HepG2 (cell line): ENCODE data around the gene GLYR1. TPM values are rescaled to one million over a fixed set of nuclear protein-coding genes. Genes with fewer than 3 reads are reported as not detected.

Source experiments
- ATAC-seq: fragments of 200-7000 bp; cut with Tn5 transposase; 3 replicates; pipeline ENCODE4 v1.9.1; 2020; ENCODE audit warnings: mild to moderate bottlenecking, moderate library complexity
- BruUV-seq: library from RNA; stranded (reverse); fragments of 400-500 nt; replicated peaks from 2 replicates; lab custom pipeline; 2021; lab: Mats Ljungman, UMichigan
- CTCF ChIA-PET: fragments of 300-600 bp; formaldehyde crosslinking; extraction: SDS; loops from one replicate; lab custom pipeline; 2021; ENCODE audit warnings: low total read pairs, inconsistent platforms, low intra/inter-chr PET ratio; lab: Yijun Ruan, JAX
- POLR2A ChIA-PET: fragments of 350-600 bp; sonication (Branson Sonifier 250); formaldehyde crosslinking; loops from one replicate; lab custom pipeline; 2020; ENCODE audit warnings: antibody characterized with exemption, inconsistent platforms; lab: Yijun Ruan, JAX
- DNase-seq: peaks from one replicate; pipeline ENCODE4 v3.0.0-alpha.2; 2015; ENCODE audit warnings: low spot score
- FAIRE-seq: peaks from 3 replicates; lab custom pipeline; 2011; peaks lifted over from hg19 to GRCh38; lab: Jason Lieb, UNC
- H2AFZ ChIP-seq: one replicate; pipeline ENCODE4 v1.6.1; 2011; ENCODE audit warnings: low read length, inconsistent platforms
- H3K27ac ChIP-seq: fragments of 300-600 bp; 3 replicates; pipeline ENCODE4 v1.8.0; 2011; ENCODE audit warnings: mixed run types, mild to moderate bottlenecking, mixed read lengths, low read length, inconsistent platforms; ENCODE audit not compliant: insufficient read depth; ENCODE audit errors: extremely low read length
- H3K27me3 ChIP-seq, 2 experiments: fragments of 200-600 bp in 1 of 2; 2 replicates in 1 of 2; 3 replicates in 1 of 2; pipeline versions ENCODE4 v1.6.0 to v1.8.0; 2011; ENCODE audit warnings: low read length in 2 of 2, mild to moderate bottlenecking in 2 of 2, moderate library complexity in 2 of 2, inconsistent platforms in 1 of 2; ENCODE audit not compliant: insufficient read depth in 2 of 2, control insufficient read depth in 1 of 2
- H3K36me3 ChIP-seq, 2 experiments: fragments of 200-600 bp in 1 of 2; replicated peaks in 1 of 2; 2 replicates in 1 of 2; 3 replicates in 1 of 2; pipeline versions ENCODE4 v1.5.1 to v1.8.0; 2011; ENCODE audit warnings: low read length in 2 of 2, inconsistent platforms in 1 of 2; ENCODE audit not compliant: insufficient read depth in 2 of 2, control insufficient read depth in 1 of 2
- H3K4me1 ChIP-seq: 2 replicates; pipeline ENCODE4 v1.5.1; 2012; ENCODE audit warnings: low read length, inconsistent platforms; ENCODE audit not compliant: insufficient read depth
- H3K4me2 ChIP-seq: 2 replicates; pipeline ENCODE4 v1.6.0; 2011; ENCODE audit warnings: low read depth, low read length, inconsistent platforms
- H3K4me3 ChIP-seq, 3 experiments: fragments of 200-600 bp in 1 of 3; sonication (generic), shearing (Covaris generic) in 1 of 3; replicated peaks in 1 of 3; 2 replicates each; pipeline ENCODE4 v1.5.1; 2011 to 2016; ENCODE audit warnings: low read length in 3 of 3, inconsistent platforms in 2 of 3, low read depth in 2 of 3, mild to moderate bottlenecking in 2 of 3, control low read depth in 1 of 3, mixed read lengths in 1 of 3; ENCODE audit not compliant: insufficient read depth in 1 of 3
- H3K79me2 ChIP-seq: one replicate; pipeline ENCODE4 v1.6.1; 2011; ENCODE audit warnings: low read length, inconsistent platforms; ENCODE audit not compliant: insufficient read depth
- H3K9ac ChIP-seq: 2 replicates; pipeline ENCODE4 v1.6.0; 2011; ENCODE audit warnings: mild to moderate bottlenecking, low read depth, low read length, inconsistent platforms; ENCODE audit not compliant: insufficient read depth
- H3K9me3 ChIP-seq: 2 replicates; pipeline ENCODE4 v1.5.1; 2012; ENCODE audit warnings: mild to moderate bottlenecking, low read length
- H4K20me1 ChIP-seq: 2 replicates; pipeline ENCODE4 v1.6.0; 2011; ENCODE audit warnings: inconsistent platforms, mild to moderate bottlenecking, low read length, moderate library complexity; ENCODE audit not compliant: insufficient read depth
- ELF3 ChIP-seq: IDR thresholded peaks from 2 replicates; pipeline ENCODE4 v1.6.1; 2016; ENCODE audit warnings: missing genetic modification reagents, missing compliant biosample characterization
- GATAD2A ChIP-seq: IDR thresholded peaks from 2 replicates; pipeline ENCODE4 v1.6.1; 2016
- IRX3 ChIP-seq: sonication (generic); formaldehyde crosslinking; IDR thresholded peaks from 2 replicates; pipeline ENCODE4 v1.8.1; 2023; ENCODE audit warnings: mild to moderate bottlenecking, low read depth, missing genetic modification reagents, borderline replicate concordance
- ONECUT2 ChIP-seq: sonication (generic); formaldehyde crosslinking; IDR thresholded peaks from 2 replicates; pipeline ENCODE4 v1.4.0; 2020; ENCODE audit warnings: missing genetic modification reagents
- RAD51 ChIP-seq: fragments of 450-650 bp; IDR thresholded peaks from 2 replicates; pipeline ENCODE4 v1.6.1; 2016; ENCODE audit warnings: borderline replicate concordance
- SALL2 ChIP-seq: sonication (generic); formaldehyde crosslinking; IDR thresholded peaks from 2 replicates; pipeline ENCODE4 v1.8.1; 2023; ENCODE audit warnings: mild to moderate bottlenecking, missing genetic modification reagents, inconsistent platforms
- SCMH1 ChIP-seq: sonication (generic); formaldehyde crosslinking; IDR thresholded peaks from 2 replicates; pipeline ENCODE4 v1.9.0; 2021; ENCODE audit warnings: missing genetic modification reagents, mild to moderate bottlenecking, borderline replicate concordance
- SMARCE1 ChIP-seq: fragments of 450-650 bp; IDR thresholded peaks from 2 replicates; pipeline ENCODE4 v1.6.1; 2017; ENCODE audit warnings: borderline replicate concordance
- SYNCRIP ChIP-seq: fragments of 200-400 bp; formaldehyde crosslinking; IDR thresholded peaks from 2 replicates; pipeline ENCODE4 v1.6.1; 2018; ENCODE audit warnings: mild to moderate bottlenecking, low read depth, low read length; ENCODE audit not compliant: insufficient read depth
- TBX3 ChIP-seq: fragments of 450-650 bp; IDR thresholded peaks from 2 replicates; pipeline ENCODE4 v1.6.1; 2017; ENCODE audit warnings: antibody characterized with exemption, mild to moderate bottlenecking, inconsistent platforms, borderline replicate concordance
- TSC22D2 ChIP-seq: sonication (generic); formaldehyde crosslinking; IDR thresholded peaks from 2 replicates; pipeline ENCODE4 v1.5.1; 2020; ENCODE audit warnings: missing genetic modification reagents, mild to moderate bottlenecking, borderline replicate concordance
- ZNF468 ChIP-seq: sonication (generic); formaldehyde crosslinking; IDR thresholded peaks from 2 replicates; pipeline ENCODE4 v1.8.0; 2022; ENCODE audit warnings: mild to moderate bottlenecking, moderate library complexity, missing genetic modification reagents
- WGBS: methylation state at CpG from one replicate; pipeline ENCODE4 v1.1.6; 2017; ENCODE audit warnings: low lambda C conversion rate; 5-methylcytosine and 5-hydroxymethylcytosine counted together
- in situ Hi-C: cut with HindIII; loops from 2 replicates; pipeline ENCODE4 v1.10.0; 2017; ENCODE audit warnings: low pct_unique_long_range_greater_than_20kb; ENCODE audit not compliant: extremely low pct_ligation_motif_present
- intact Hi-C: fragments of 100-400 bp; cut with micrococcal nuclease; formaldehyde crosslinking; loops from one replicate; pipeline ENCODE4 v1.10.0; 2022; ENCODE audit not compliant: unreplicated experiment
- polyA plus RNA-seq, 8 experiments: library from polyadenylated mRNA; depleted of rRNA in 3 of 8; stranded (reverse) in 7 of 8; unstranded in 1 of 8; fragments of >200 nt; fragmentation: Illumina TruSeq in 4 of 8; extraction: Trizol in 4 of 8; gene quantifications; 2 replicates each; pipeline versions ENCODE4 v1.2.1 to v1.2.3, GENCODE V29; 2011 to 2016; ENCODE audit warnings: low read depth in 4 of 8, missing spikeins in 1 of 8, mixed read lengths in 1 of 8; ENCODE audit not compliant: insufficient read depth in 1 of 8
- total RNA-seq, 5 experiments: library from RNA; depleted of rRNA; stranded (reverse); fragments of >200 nt; fragmentation: Illumina TruSeq; extraction: Trizol; gene quantifications; 2 replicates each; pipeline ENCODE4 v1.2.3, GENCODE V29; 2016; ENCODE audit warnings: low read depth in 1 of 5
- TF ChIP-seq, protein P1 (sequence below): sonication (generic); formaldehyde crosslinking; IDR thresholded peaks from 2 replicates; pipeline ENCODE4 v1.4.0; 2020; ENCODE audit warnings: missing genetic modification reagents; ENCODE audit errors: not compliant biosample characterization
- TF ChIP-seq, protein P2 (sequence below): IDR thresholded peaks from 2 replicates; pipeline ENCODE4 v1.6.1; 2012; ENCODE audit warnings: low read depth, low read length, improper control_type of control experiment

Gene GLYR1
- total and polyA plus RNA-seq, 2 of the 13 experiments (the other 11 are each of a cell fraction or from before 2014, with no cell fraction given): 28.3 to 48.7 TPM

DNA sequence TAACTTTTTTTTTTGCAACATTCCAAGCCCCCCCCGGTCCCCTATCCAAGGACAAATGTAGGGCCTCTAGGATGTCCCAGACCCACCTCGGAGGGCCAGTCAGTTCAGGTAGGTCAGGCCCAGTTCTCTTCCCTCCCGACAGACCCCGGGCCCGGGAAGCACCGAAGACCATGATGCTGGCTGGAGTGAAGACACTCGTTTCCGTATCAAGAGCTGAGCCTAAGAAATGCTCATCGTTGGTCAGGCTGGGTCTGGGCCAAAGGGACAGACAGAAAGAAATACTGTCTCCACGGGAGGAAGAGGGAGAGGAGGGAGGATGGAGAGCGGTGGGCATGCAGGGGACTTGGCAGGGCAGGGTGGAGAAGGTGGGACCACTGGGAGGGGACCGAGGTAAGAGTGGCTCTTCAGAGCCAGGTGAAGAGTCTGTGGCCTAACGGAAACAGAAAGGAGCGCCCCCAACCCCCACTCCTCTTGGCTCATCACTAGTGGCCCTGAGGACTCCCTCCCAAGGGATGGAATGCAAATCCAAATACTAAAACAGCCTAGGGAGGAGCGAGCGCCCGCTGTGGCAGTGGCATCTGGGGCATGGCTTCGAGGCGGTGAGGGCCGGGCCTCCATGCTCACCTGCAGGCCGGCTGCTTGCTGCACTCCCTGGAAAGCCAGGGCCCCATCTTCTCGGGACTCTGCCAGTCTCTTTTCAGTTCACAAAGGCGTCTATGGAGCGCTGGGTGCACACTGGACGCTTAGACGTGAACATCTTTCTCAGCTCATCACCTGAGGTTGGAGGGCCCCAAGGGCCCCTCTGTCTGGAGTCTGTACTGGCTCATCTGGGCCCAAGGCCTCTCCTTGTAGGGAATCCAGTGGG is 43.0 kb downstream of the GLYR1 start:
- intact Hi-C loops: loop anchor here (2.0 to 5.0 kb wide), 2 partner anchors 37 to 72 kb away; partner anchors contain the start of genes ANKS3, DNAAF8 and ZNF500
- peaks cover 1 to 32% of the 10 kb centered on the region in 2 experiments; a peak in 3 of 5 replicates for H3K36me3 ChIP-seq
- peaks cover 24% of the 10 kb centered on the region for H3K4me1 ChIP-seq
- BruUV-seq: TSS peak; percentile 60
- no peaks in the 10 kb centered on the region for H3K9me3 ChIP-seq
- no peak overlapping the region for H2AFZ ChIP-seq
- no peak for TF ChIP-seq SCMH1 (CRISPR knock-in tag)
- no peak for TF ChIP-seq SYNCRIP
- no peak for TF ChIP-seq SALL2
- TF ChIP-seq TSC22D2 (CRISPR knock-in tag): no peak
- no peak for TF ChIP-seq SMARCE1
- TF ChIP-seq, all 625 proteins: peak for 0
- in situ Hi-C loops: no loop called here
- Histone ChIP-seq H3K9ac (no peak overlapping the region), H3K27me3 (no peaks in the 10 kb centered on the region), H3K79me2 (no peaks in the 10 kb centered on the region), H3K27ac (no peak overlapping the region), H3K4me3 (no peak overlapping the region), H4K20me1 (no peaks in the 10 kb centered on the region), H3K4me2 (no peak overlapping the region)
- POLR2A ChIA-PET: no interaction called here
- DNase-seq: no peak
- FAIRE-seq: no peak
- WGBS: 95% methylated on average over 26 of the region's 26 CpGs
- CTCF ChIA-PET: no interaction called here
- ATAC-seq: no peak

DNA sequence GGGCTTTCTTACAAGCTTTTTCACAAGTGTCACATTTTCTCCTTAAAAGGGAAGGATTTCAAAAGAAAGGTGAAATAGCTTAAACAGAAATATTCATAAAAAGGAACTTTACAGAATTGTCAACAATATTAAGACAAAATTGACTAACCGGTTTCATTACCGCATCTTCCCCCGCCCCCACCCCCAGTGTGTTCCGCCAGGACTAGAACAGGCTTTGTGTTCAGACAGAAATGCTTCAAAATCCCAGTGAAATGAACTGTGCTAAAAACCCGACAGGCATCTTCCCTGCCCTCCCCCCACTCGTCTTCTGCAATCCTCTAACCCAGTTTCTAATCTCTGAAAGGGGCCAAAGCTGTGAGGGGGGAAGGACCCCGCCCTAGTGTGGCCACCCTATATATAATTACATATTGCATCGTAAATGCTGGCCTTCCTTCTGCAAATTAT is 43.7 kb downstream of the GLYR1 start:
- ATAC-seq: no peak
- ChIA-PET CTCF (no interaction called here), POLR2A (interaction anchor here (1.0 to 3.7 kb wide), 7 partner anchors 10 to 141 kb away, joined by 3 to 17 read pairs (median 6); partner anchors contain the start of genes ANKS3, DNAAF8, SEPTIN12 and ZNF500)
- Histone ChIP-seq H3K27ac (peak overlapping the region; percentile 83), H3K9me3 (no peaks in the 10 kb centered on the region), H3K9ac (peak overlapping the region; percentile 65; the same call in 1 of the 2 replicates), H3K36me3 (peaks cover 0 to 31% of the 10 kb centered on the region in 2 experiments; a peak in 3 of 5 replicates), H4K20me1 (no peaks in the 10 kb centered on the region), H2AFZ (no peak overlapping the region), H3K4me2 (peak overlapping the region; percentile 93), H3K4me1 (peaks cover 24% of the 10 kb centered on the region), H3K4me3 (peak overlapping the region in 2 of 3 experiments; percentile 88 to 90; a peak in 5 of 6 replicates), H3K79me2 (no peaks in the 10 kb centered on the region), H3K27me3 (no peaks in the 10 kb centered on the region)
- 82% methylated on average over 8 of the region's 8 CpGs for WGBS
- BruUV-seq: no TSS peak
- in situ Hi-C loops: no loop called here
- FAIRE-seq: no peak
- intact Hi-C loops: loop anchor here (2.0 to 5.0 kb wide), 2 partner anchors 37 to 71 kb away; partner anchors contain the start of genes ANKS3, DNAAF8 and ZNF500
- no peak for DNase-seq
- no peak for TF ChIP-seq TBX3
- TF ChIP-seq RAD51: no peak
- no peak for TF ChIP-seq GATAD2A (CRISPR knock-in tag)
- TF ChIP-seq ONECUT2: no peak
- no peak for TF ChIP-seq IRX3 (CRISPR knock-in tag)
- TF ChIP-seq ZNF468 (CRISPR knock-in tag): no peak
- TF ChIP-seq, protein P1, sequence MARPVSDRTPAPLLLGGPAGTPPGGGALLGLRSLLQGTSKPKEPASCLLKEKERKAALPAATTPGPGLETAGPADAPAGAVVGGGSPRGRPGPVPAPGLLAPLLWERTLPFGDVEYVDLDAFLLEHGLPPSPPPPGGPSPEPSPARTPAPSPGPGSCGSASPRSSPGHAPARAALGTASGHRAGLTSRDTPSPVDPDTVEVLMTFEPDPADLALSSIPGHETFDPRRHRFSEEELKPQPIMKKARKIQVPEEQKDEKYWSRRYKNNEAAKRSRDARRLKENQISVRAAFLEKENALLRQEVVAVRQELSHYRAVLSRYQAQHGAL: no peak
- TF ChIP-seq ELF3 (CRISPR knock-in tag): no peak
- TF ChIP-seq, protein P2, sequence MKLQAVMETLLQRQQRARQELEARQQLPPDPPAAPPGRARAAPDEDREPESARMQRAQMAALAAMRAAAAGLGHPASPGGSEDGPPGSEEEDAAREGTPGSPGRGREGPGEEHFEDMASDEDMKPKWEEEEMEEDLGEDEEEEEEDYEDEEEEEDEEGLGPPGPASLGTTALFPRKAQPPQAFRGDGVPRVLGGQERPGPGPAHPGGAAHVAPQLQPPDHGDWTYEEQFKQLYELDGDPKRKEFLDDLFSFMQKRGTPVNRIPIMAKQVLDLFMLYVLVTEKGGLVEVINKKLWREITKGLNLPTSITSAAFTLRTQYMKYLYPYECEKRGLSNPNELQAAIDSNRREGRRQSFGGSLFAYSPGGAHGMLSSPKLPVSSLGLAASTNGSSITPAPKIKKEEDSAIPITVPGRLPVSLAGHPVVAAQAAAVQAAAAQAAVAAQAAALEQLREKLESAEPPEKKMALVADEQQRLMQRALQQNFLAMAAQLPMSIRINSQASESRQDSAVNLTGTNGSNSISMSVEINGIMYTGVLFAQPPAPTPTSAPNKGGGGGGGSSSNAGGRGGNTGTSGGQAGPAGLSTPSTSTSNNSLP: no peak
